ENCODE data around the gene RMDN3. TPM values are rescaled to one million over a fixed set of nuclear protein-coding genes. Genes with fewer than 3 reads are reported as not detected.

RMDN3 gene
- total and polyA plus RNA-seq, 2 of the 13 experiments (the other 11 are each of a cell fraction or from before 2014, with no cell fraction given): 16.8 to 19.5 TPM

- no peak for TF ChIP-seq RELA (CRISPR knock-in tag; IDR thresholded peaks at IDR 0.05)
- TF ChIP-seq HMGA1 (CRISPR knock-in tag; conservative IDR thresholded peaks at IDR 0.05): no peak
- no peak for TF ChIP-seq GPBP1L1 (CRISPR knock-in tag; IDR thresholded peaks at IDR 0.05)
- TF ChIP-seq TFDP2 (CRISPR knock-in tag; IDR thresholded peaks at IDR 0.05): peak; percentile 99
- peak; percentile 61; the same call in 1 of the 2 replicates for TF ChIP-seq ZNF335 (CRISPR knock-in tag; IDR thresholded peaks at IDR 0.05)
- no peak for TF ChIP-seq ZNF33A (CRISPR knock-in tag; IDR thresholded peaks at IDR 0.05; ENCODE audit: borderline replicate concordance)
- TF ChIP-seq ZNF850 (CRISPR knock-in tag; conservative IDR thresholded peaks at IDR 0.05): no peak
- no peak for TF ChIP-seq FIP1L1 (IDR thresholded peaks at IDR 0.05; ENCODE audit: borderline replicate concordance, insufficient read depth, low read depth, low read length)
- 0 out of 2 replicates have a peak, but pooled peaks have one; percentile 57 for TF ChIP-seq GZF1 (CRISPR knock-in tag; IDR thresholded peaks at IDR 0.05)
- peak; percentile 84 for TF ChIP-seq YEATS2 (CRISPR knock-in tag; IDR thresholded peaks at IDR 0.05; ENCODE audit: borderline replicate concordance)
- 0 out of 2 replicates have a peak, but pooled peaks have one; percentile 76 for TF ChIP-seq SNAPC5 (CRISPR knock-in tag; IDR thresholded peaks at IDR 0.05; ENCODE audit: borderline replicate concordance)
- peak; percentile 98 for TF ChIP-seq GMEB1 (CRISPR knock-in tag; IDR thresholded peaks at IDR 0.05; ENCODE audit: borderline replicate concordance)
- no peak for TF ChIP-seq ZNF782 (CRISPR knock-in tag; IDR thresholded peaks at IDR 0.05; ENCODE audit: borderline replicate concordance)
- peak; percentile 48; the same call in 1 of the 2 replicates for TF ChIP-seq ELF3 (CRISPR knock-in tag; IDR thresholded peaks at IDR 0.05)
- TF ChIP-seq PRMT3 (CRISPR knock-in tag; IDR thresholded peaks at IDR 0.05; ENCODE audit: borderline replicate concordance, low read depth): peak; percentile 87; the same call in 1 of the 2 replicates
- peak; percentile 91; the same call in 1 of the 2 replicates for TF ChIP-seq MTF2 (CRISPR knock-in tag; IDR thresholded peaks at IDR 0.05; ENCODE audit: borderline replicate concordance)
- no peak for TF ChIP-seq MAZ (IDR thresholded peaks at IDR 0.05; ENCODE audit: borderline replicate concordance, low read depth, low read length)
- no peak; the same call in 1 of the 2 replicates for TF ChIP-seq MAZ (CRISPR knock-in tag; IDR thresholded peaks at IDR 0.05; ENCODE audit: low read depth)
- TF ChIP-seq ZNF501 (CRISPR knock-in tag; IDR thresholded peaks at IDR 0.05): peak; percentile 80; the same call in 1 of the 2 replicates
- TF ChIP-seq TBL1XR1 (IDR thresholded peaks at IDR 0.05; ENCODE audit: borderline replicate concordance, low read length, partially characterized antibody): peak; percentile 2
- TF ChIP-seq CCDC6 (CRISPR knock-in tag; IDR thresholded peaks at IDR 0.05): peak; percentile 92
- no peak; the same call in 1 of the 2 replicates for TF ChIP-seq CBX5 (CRISPR knock-in tag; IDR thresholded peaks at IDR 0.05; ENCODE audit: borderline replicate concordance)
- TF ChIP-seq ZNF597 (CRISPR knock-in tag; IDR thresholded peaks at IDR 0.05): no peak
- TF ChIP-seq TRIM24 (CRISPR knock-in tag; IDR thresholded peaks at IDR 0.05): no peak
Observed at GRCh38 chr15:40694688-40695468, 60.2 kb downstream of the RMDN3 start, which contains the start of gene RAD51 (continued).

All from HepG2 (cell line).